IPS-NIHi7 (cell line): ENCODE results near the gene ZIC2.
A peak's percentile ranks its signal among the peaks of the same experiment; 100 is the strongest.

Experiments used
- DNase-seq: peaks from one replicate; pipeline ENCODE4 v3.0.0; 2012; ENCODE audit warnings: mixed read lengths; ENCODE audit errors: extremely low spot score

ZIC2 gene

DNA sequence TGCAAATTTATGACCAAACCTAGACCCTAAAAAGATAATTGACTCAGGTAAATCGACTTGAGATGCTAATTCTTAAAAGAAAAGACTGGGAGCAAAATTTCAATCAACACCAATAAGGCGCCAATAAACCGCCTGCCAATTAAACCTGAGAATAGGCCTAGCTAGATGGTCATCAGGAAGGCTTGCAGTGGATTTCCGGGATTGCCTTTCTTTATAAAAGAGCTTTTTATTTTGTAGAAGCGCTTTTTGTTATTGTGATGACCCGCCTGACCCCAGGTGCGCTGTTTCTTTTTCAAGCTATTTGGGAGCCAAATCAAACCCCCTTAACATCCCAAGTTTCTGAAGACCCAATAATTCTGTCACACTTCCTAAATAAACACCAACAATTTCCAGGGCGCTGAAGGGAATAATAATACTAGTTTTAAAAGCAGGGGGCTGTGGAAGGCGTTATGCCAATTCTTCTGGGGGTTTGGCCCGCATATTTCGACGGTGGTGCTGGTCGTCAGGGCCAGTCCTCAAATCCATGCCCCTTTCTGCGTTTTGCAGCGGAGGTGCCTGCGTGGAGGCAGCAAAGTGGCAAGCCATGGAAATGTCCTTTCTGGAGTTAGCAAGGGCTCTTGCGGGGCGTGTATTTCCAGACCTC lies 7.2 kb upstream of the ZIC2 start:
- no peak for DNase-seq

DNA sequence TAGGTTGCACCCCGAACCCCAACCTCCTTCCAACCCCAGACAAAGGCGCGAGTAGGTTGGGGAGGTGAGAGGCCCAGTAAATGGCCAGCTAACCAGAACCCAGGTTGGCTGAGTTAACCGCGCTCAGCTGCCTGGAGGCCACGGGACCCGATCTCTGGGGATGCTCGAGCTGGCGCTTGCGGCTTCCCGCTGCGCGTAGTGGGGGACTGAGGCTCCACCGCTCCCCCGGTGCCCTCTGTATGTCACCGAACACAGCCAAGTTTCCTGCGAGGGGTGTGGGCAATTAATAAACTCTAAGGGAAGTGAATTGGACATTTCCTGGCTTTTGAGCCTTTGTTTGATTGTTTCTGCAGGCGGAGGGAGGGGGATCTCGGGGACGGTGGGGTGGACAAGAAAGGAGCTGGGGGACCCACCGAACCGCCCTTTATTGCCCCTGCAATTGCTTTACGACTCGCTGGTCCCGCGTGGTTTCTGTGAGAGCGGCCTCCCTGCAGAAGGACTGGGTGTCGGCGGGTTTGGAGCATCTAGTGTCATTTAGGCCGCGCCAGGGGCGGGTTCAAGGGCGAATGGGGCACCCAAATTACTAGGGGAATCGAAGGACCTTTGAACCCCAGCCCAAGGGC lies 6.5 kb upstream of the ZIC2 start:
- no peak for DNase-seq

DNA sequence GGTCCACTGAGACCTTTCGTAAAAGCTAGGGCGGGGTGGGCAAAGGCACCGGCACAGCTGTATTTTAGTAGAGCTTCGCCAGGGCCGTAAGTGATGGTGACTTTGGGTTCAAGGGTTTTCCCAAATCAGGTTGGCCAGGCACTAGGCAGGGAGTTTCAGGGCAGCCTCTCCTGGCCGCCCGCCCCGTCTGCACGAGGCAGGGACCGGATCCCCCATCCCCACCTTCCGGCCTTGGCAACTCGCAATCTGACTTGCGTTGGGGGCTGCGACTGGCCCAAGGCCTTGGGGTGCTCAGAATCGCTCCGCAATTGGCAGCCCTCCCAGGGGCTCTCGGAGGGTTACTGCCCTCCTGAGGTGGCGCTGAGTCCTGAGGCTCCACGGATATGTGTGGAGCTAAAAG lies 6.0 kb upstream of the ZIC2 start:
- DNase-seq = no peak

DNA sequence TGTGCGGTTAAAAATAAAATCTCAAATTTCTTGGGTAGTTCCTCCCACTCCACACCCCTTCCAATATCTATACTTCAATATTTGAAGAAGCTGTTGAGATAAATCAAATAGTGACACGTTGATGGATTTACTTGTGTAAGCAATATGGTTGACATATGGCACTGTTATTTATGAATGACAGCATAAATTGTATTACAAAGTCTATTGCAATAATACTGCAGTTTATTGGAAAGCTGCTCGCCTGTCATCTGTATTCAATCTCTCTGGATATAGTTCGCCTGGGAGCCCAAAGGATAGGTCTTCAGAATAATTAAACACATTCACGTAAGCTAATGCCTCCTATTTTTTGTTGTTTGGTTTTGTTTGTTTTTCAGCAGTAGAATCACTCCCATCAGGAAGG lies 5.0 kb upstream of the ZIC2 start:
- no peak for DNase-seq

DNA sequence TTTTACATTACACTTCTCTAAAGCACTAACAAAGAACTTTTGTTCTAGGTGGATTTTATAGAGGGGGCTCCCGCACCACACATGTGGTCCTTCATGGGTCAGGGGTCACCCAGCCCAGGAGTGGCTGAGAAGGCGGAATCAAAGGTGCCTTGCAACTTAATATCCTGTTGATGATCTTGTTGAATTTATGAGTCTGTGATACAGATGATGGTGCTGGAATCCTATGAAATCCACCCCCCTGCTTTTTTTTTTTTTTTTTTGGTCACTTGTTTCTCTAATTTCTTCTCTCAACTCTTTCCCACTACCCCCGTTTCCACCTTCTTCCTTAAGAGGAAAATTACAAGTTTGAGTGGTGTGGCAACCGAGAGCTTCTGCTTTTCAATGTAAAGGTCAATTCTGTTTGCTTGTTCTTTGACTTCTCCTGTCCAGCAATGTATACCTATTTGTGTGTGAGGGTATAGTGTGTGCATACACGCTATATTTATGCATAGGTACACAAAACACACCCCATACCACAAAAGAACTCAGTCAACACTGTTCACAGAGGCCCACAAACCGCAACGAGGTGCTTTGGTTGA lies 4.2 kb upstream of the ZIC2 start:
- DNase-seq = no peak

DNA sequence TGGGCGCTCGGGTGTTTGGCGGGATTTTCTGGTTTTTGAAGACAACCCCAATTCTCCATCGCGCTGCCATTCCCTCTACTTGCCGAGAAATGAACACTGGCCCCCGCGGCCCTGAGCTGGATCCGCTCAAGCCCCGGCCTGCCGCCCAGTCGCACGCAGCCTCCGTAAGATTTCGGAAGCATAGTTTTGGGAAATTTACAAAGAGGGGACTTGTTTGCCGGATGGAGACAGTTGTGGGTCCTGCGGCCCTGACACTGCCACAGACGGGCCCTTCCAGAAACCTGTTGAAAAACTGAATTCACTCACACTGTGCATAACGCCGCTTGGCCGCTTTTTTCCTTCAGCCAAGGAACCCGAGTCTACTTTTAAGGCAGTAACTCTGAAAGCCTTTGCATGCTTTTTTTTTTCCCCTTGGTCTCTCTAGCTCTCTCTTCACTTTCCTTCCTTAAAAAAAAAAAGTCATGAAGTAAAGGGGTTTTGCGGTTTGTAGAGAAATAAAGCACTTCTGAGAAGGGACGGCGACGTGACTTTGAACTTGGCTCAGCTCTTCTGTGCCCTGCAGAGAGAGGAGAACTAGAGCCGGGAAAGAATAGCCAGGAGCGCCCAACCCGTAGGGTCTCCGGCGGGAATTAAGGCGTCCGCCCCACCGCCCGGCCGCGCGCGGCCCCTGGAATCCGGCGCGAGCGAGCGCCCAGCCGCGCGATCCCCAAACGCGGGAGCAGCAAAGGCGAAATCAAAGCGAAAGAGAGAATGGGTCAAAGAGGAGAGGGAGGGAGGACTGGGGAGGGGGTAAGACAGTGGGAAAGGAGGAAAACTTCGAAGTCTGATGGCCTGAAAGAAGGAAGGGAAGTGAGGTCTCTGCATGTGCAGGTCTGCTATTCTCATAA lies 3.4 kb upstream of the ZIC2 start:
- DNase-seq = no peak

DNA sequence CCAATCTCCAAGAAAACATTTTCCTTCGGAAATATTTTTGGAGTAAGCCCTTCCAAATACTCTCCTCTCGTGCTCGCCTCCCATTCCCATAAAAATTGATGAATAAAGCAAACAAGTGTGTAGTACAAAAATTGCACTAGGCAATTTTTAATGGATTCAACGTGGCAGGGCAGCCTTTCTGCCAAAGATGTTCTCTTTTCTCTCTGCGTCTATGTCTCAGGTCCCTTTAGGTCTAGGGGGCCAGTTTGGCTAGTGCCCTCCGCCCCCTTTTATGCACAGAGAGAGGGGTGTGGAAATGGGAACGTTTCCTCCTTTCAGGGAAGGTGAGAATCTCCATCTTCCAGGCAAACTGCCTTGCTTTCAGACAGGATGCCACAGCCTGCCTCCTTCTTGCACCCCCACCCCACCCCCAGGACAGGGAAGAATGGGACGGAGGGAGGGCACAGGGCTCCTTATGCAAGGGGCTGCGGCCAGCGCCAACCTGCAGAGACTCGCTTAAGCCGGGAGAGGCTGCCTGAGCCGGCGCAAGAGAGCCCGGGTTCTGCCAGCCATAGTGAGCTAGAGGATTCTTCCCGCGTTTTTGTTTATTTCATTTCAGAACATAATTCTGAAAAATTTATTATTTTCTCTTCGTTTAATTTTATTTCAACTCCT lies 2.7 kb upstream of the ZIC2 start:
- no peak for DNase-seq

DNA sequence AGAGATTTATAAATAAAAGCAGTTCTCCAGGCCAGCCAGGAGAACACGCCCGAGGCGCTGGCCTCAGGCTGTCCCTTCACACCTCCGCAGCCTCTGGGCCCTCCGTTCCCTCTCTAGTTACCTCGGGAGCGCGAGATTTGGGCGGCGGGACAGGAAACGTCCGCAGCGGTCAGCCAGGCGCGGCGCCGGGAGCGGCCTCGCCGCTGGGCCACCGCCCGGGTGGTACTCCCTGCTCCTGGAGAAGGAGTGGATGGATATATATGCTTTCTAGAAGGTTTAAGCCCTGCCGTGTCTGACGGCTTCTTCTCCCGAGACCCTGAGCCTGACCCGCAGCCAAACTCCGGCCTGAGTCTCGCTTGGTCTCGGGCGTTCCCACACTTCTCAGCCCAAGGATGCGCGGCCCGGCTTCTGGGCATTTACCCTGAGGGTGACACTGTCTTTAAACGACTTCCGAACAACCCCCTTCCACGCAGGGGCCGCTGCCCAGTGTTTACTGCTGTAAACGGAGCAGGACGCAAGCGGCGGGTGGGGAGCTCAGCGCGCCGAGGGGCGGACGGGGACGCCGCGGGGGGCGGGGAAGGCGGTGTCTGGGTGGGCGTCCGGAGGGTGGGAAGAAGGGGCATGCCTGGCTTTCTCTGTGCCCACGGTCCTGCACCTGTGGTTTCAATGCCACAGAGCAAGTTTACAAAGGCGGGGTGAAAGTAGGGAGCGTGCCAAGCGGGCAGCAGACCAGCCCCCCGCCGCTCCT lies 2.0 kb upstream of the ZIC2 start:
- DNase-seq = no peak

DNA sequence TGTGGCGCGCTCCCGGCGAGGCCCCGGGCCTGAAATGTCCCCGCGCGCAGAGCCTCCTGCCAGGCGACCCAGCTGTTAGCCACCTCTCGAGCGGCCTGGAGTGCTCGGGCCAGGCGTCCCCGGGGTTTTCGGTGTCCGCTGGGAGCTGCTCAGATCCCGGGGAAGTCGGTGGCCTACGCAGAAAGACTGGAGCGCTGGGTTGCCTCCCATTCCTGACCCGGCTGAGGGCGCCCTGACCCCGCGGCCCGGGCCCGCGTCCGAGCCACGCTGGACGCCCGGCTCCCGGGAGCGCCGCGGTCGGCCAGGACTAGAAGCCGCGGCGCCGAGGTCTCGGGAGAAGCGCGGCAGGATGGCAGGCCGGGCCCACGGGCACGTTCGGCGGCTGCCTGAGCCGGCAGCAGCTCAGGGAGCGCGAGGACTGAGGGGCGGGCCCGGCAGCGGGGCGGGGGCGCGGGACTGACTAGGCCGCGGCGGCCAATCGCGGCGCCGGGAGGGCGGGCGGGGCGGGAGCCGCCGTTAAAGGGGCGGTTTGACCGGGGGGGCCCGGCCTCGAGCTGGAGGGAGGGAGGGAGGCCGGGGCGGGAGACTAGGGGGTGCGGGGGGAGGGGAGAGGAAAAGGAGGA lies 1.3 kb upstream of the ZIC2 start:
- DNase-seq = peak; percentile 75

DNA sequence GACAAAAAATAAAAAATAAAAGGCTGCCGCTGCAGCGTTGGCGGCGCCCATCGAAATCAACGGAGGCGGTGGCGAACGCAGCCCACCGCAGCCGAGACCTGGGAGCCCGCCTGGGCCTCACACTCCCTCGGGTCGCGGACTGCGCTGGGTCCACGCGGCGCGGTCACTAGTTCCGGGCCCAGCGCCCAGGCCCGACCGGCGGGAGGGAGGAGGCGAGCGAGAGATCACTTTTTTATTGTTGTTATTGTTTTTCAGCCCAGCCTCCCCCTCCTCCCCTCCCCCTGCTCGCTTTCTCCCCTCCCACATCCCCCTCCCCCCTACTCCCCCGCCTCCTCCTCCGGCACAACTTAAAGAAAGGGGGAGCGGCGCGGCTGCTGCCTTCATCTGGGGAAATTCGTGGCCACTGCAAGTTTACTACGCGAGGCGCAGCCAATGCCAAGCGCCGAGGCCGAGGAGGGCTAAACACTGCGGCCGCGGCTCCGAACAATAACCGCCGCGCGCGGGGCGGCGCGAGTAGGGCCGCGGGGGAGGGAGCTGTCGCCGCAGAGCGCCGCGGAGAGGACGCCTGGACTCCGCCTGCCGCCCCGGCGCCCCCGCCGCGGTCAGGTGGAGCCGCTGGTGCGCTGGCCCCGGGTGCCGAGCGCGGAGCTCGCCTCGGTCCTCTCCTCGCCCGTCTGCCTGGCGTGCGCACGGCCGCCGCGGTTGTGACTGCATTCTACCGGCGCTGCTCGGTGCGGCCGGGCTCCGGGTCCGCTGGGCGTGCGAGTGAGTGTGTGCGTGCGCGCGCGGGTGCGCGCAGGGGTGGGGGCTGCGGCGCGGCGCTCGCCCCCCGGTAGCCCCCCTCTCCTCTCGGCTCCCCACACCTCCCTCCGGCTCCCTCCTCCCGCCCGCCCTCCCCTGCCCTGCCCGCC lies 505 bp upstream of the ZIC2 start:
- DNase-seq = no peak

DNA sequence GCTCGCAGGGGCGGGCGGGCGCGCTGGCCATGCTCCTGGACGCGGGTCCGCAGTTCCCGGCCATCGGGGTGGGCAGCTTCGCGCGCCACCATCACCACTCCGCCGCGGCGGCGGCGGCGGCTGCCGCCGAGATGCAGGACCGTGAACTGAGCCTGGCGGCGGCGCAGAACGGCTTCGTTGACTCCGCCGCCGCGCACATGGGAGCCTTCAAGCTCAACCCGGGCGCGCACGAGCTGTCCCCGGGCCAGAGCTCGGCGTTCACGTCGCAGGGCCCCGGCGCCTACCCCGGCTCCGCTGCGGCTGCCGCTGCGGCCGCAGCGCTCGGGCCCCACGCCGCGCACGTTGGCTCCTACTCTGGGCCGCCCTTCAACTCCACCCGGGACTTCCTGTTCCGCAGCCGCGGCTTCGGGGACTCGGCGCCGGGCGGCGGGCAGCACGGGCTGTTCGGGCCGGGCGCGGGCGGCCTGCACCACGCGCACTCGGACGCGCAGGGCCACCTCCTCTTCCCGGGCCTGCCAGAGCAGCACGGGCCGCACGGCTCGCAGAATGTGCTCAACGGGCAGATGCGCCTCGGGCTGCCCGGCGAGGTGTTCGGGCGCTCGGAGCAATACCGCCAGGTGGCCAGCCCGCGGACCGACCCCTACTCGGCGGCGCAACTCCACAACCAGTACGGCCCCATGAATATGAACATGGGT lies 599 bp downstream of the ZIC2 start:
- no peak for DNase-seq

DNA sequence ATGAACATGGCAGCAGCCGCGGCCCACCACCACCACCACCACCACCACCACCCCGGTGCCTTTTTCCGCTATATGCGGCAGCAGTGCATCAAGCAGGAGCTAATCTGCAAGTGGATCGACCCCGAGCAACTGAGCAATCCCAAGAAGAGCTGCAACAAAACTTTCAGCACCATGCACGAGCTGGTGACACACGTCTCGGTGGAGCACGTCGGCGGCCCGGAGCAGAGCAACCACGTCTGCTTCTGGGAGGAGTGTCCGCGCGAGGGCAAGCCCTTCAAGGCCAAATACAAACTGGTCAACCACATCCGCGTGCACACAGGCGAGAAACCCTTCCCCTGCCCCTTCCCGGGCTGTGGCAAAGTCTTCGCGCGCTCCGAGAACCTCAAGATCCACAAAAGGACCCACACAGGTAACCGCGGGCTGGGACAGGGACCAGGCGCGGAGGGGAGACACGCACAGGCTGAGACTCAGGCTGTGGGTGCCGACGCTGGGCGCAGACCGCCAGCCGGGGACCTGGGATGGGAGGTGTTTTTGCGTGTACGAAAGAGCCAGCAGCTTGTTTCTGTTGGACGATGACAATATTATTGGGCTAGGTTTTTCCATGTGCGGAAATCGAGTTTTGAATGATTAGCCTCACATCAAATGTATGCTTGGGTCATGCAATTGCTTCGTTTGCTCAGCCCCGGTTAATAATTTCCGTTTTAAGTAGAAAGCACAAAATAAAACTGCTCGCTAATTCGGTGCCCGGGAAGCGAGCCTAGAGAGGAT lies 1.3 kb downstream of the ZIC2 start:
- no peak for DNase-seq

DNA sequence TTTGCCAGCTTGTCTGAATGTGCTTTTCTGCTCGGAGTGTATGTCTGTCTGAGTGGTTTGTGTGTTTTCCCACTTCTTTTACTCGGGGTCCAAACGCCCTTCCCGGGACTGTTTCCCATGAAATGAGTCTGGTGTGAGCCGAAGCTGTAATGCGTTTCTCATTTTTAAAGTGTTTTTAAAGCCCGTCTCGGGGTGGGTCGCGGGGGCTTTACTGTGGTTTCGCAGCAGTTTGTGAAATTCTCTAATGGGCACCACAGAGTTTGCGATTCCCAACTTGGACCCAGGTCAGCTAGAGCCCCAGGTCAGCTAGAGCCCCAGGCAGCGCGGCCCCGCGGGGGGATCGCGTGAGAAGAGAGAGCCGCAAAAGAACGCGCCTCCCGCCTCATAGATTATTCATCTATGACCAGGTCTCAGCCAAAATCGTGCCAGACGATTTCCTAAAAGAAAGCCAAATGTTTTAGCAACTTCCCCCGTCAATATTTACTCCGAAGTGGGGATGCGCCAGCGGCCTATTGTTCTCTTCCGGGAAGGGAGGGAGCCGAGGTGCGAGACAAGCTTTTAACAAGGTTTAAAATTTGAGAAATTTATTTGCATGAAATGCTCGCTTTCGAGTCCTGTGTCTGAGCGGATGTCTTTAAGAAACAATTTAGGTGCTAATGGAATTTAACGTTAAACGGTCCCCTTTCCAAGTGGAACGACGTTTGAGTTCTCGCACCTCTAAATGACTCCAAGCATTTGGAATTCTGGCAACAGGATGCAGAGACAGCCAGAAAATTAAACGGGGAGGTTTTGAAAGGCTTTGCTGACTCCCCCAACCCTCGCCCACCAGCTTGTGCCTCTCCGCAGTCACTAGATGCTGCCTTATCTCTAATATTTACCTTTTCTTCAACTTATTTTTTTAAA lies 2.2 kb downstream of the ZIC2 start:
- DNase-seq = no peak

DNA sequence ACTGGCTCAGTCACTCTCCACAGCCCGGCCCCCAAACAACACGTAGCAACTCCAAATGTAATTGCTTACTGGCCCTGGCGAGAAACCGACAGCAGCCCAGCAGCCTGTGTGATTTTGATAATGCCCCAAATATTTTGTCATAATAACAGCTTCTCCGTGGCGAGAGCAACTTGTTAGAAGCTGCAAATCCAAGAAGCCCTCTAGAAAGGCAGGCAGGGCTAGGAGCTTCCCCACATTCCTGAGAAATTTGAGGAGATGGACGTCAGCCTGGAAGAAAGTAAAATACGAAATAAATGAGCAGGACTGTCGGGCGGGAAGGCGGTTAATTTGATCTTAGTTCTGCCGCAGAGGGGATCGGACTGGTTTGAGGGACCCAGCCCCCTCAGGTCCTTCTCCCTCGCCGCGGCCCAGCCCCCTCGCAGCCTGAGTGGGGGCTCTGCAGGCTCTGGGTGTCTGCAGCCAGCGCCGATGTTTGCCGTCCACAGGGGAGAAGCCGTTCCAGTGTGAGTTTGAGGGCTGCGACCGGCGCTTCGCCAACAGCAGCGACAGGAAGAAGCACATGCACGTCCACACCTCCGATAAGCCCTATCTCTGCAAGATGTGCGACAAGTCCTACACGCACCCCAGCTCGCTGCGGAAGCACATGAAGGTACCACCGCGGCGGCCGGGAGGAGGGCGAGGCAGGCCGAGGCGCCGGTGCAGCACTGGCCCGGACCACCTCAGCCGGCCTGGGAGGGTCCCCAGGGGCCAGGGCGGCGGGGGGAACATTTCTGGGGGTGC lies 3.1 kb downstream of the ZIC2 start:
- DNase-seq = no peak

DNA sequence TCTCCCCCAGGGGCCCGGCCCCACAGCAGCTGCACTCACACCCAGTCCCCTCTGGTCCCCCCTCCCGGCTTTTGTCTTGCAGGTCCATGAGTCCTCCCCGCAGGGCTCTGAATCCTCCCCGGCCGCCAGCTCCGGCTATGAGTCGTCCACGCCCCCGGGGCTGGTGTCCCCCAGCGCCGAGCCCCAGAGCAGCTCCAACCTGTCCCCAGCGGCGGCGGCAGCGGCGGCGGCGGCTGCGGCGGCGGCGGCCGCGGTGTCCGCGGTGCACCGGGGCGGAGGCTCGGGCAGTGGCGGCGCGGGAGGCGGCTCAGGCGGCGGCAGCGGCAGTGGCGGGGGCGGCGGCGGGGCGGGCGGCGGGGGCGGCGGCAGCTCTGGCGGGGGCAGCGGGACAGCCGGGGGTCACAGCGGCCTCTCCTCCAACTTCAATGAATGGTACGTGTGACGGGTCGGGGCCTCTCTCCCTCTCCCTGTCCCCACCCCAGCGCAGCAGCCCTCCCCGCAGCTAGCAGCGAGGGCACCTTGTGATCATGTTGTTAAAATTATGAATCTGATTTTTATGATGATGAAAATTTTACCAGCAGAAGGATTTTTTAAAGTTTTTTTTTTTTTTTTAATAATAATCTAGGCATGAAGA lies 3.8 kb downstream of the ZIC2 start:
- DNase-seq = no peak

DNA sequence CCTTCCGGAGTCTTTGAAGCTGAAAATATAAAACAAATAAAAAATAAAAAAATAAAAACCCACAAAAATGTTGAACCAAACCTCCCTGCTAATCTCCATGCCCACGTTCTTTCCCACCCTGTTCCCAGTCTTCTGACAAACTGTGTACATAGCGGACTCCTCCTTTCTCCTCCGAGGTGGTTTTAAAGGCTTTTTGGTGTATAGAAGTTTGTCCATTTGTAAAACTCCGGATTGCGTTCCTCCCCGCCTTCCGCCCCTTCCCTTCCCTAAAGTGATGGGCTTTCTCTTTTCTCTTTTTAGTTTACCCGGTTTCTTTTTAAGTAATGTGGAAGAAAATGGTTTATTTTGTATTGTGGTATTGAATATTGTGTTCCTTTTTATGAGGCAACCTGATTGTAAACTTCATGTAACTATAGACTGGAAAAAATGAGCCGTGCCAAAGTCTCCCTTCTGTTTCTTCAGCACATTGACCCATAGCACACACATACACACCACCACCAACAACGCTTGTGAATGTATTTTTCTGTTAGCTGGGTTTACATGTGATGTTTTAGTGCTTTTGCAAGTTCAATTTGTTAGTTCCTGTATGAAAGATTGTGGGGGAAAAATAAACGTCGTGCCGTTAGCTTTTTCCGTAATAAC lies 4.4 kb downstream of the ZIC2 start:
- no peak for DNase-seq
